GM12865 (cell line): Measurements from ENCODE around the gene MBD6.

Experiments used
- DNase-seq: peaks from one replicate; pipeline ENCODE4 v3.0.0; 2010; ENCODE audit warnings: low read depth
- H3K4me3 ChIP-seq: 2 replicates; pipeline ENCODE4 v1.5.1; 2011; ENCODE audit warnings: mild to moderate bottlenecking, low read depth, low read length, control low read depth
- CTCF ChIP-seq: IDR thresholded peaks from 2 replicates; pipeline ENCODE4 v1.5.1; 2011; ENCODE audit warnings: low read length, control low read depth, low read depth, inconsistent platforms; ENCODE audit not compliant: insufficient read depth; ENCODE audit errors: missing control alignments

MBD6 gene

DNA sequence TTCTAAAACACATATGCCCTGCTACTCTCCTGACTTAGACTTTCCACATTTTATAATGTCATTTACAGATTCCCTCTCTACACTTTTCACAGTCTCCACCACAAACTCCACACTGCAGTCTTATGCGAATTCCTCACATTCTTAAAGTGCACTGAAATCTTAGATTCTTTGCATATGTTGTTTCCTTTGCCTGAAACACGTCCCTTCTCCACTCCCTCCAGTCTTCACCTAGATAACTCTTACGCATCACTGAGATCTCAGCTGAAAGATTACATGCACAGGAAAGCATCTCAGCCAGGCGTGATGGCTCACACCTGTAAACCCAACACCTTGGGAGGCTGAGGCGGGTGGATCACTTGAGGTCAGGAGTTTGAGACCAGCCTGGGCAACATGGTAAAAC, 39.2 kb upstream of the MBD6 start:
- TF ChIP-seq CTCF, result no peak
- DNase-seq, result no peak
- H3K4me3 ChIP-seq, result no peak overlapping the region

DNA sequence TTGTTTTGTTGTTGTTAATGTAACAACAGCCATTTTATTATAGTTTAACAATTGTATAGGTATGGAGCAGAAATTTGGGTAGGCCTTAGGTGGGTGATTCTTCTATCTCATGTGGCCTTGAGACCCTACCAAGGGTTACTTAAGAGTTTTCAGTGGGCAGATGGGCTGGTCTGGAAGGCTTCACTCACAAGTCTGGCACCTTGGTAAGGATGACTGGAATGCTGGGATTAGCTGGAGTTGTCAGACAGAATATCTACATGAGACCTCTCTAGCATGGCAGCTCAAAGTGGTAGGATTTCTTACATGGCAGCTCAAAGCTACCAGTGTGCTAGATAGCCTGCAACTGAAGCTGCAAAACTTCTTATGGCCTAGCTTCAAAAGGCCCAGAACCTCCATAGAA, 36.9 kb upstream of the MBD6 start:
- DNase-seq, result no peak
- no peak for TF ChIP-seq CTCF
- no peak overlapping the region for H3K4me3 ChIP-seq

DNA sequence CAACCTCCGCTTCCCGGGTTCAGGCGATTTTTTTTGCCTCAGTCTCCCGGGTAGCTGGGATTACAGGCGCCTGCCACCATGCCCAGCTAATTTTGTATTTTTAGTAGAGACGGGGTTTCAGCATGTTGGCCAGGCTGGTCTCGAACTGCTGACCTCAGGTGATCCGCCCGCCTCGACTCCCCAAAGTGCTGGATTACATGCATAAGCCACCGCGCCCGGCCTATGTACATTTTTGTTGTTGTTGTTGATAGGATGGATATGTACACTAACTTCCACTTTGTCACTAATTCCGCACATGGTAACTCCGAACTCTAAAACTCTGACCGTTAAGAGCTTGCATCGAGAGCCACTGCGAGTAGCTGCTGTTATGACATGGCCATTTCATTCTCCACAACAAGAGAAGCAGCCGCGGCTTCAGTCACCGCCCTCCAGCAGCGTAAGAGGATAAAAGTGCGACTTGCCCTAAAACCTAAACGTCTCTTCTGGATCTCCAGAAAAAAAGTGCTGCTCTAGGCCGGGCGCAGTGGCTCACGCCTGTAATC, 35.5 kb upstream of the MBD6 start:
- H3K4me3 ChIP-seq, result peak overlapping the region; percentile 82; the same call in 1 of the 2 replicates
- no peak for TF ChIP-seq CTCF

DNA sequence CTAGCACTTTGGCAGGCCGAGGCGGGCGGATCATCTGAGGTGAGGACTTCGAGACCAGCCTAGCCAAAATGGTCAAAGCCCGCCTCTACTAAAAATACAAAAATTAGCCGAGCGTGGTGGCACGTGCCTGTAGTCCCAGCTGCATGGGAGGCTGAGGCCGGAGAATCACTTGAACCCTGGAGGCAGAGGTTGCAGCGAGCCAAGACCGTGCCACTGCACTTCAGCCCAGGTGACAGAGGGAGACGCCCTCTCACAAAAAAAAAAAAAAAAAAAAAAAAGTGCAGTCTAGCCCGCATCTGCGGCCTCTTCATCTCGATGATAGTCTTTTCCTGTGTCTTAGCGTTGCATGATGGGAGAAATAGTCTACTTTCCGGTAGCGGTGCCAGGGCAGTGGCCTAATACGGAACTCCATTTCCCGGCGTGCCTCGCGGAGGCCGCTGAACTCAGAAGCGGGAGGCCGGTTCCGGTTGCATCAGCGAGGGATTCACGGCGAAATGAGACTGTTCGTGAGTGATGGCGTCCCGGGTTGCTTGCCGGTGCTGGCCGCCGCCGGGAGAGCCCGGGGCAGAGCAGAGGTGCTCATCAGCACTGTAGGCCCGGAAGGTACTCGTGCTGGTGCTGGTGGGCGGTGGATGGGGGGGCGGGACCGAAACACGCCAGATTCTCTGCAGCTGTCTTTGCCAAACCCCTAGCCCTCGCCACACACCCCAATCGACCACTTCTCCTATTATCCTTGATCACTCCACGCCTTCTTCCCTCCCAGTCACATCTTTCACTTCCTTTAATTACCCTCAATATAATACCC, 34.8 kb upstream of the MBD6 start, which contains the start of gene MARS1:
Gene MARS1 (plus strand): TSS at position 472 of the 805 bp plus-strand sequence. CDS start 23 bp downstream, at position 495.
- H3K4me3 ChIP-seq, result peak within 1 kb of the TSS; percentile 82
- TF ChIP-seq CTCF, result no peak

More for the DNA sequence above, 35.5 kb upstream of the MBD6 start:
- DNase-seq, result no peak

DNA sequence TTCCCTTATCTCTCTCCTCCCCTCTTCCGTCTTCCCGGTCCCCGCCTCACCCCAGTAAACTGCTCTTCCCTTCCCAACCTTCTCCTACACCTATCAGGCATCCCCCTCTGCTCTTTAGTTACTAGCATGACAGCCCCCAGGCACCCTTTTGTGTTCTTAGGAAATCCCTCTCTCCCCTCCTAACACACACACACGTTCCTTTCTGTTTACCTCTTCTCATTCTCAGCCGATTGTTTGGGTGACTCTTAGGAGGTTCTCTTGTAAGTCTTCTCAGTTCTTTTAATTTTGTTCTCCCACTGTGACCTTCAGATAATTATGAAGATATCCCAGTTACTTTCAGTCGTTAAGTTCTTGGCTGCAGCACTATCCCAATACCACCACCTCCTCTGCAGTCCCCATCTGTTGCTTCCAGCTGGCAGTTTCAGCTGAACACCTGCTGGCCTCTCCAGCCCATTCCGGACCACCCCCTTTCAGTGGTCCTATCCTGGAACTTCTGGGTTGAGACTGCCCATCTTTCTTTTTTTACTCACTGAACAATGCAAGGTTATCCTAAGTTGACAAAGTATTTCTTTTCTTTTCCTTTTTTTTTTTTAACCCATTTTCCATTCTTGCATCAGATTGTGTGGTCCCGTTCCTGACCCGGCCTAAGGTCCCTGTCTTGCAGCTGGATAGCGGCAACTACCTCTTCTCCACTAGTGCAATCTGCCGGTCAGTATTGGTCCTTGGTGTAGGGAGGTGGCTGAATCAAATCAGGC, 34.0 kb upstream of the MBD6 start:
- peak; percentile 31 for DNase-seq
- H3K4me3 ChIP-seq, result peak overlapping the region; percentile 82
- no peak for TF ChIP-seq CTCF

More for the DNA sequence above, 34.8 kb upstream of the MBD6 start, which contains the start of gene MARS1:
- peak; percentile 97 for DNase-seq

GRCh38 chr12:57489157-57489641, 33.4 kb upstream of the MBD6 start:
- DNase-seq, result no peak
- H3K4me3 ChIP-seq, result peak overlapping the region; percentile 82
- TF ChIP-seq CTCF, result no peak
